HG02870 (cell line): ENCODE results near the gene ZP2.
"Not testable (repeated sequence)": the region's sequence is repeated elsewhere in the genome, so short reads cannot be mapped to it uniquely, and the experiment has no call there.

Source experiments
- ATAC-seq: cut with Tn5 transposase; IDR thresholded peaks from one replicate; pipeline ENCODE4 v1.9.1; 2021; ENCODE audit warnings: mild to moderate bottlenecking, moderate library complexity; ENCODE audit not compliant: unreplicated experiment

The ZP2 gene

GRCh38 chr16:21153124-21153729, 58.1 kb downstream of the ZP2 start:
- ATAC-seq, result not testable (repeated sequence)

GRCh38 chr16:21152160-21153030, 59.0 kb downstream of the ZP2 start:
- ATAC-seq, result not testable (repeated sequence)

- no peak for ATAC-seq
Measured at GRCh38 chr16:21150375-21151001, 60.9 kb downstream of the ZP2 start, which contains the start of gene DNAH3. TSS of gene DNAH3 (minus strand) at chr16:21150846. CDS start at chr16:21150319, 527 bp downstream.
